Thyroid gland (tissue), 4 donors: ENCODE results near the gene FAM200C. TPM values are rescaled to one million over a fixed set of nuclear protein-coding genes. Genes with fewer than 3 reads are reported as not detected.

Experiments
- DNase-seq, 2 donors: peaks; one replicate each; pipeline ENCODE4 v3.0.0-alpha.2; 2019
- H3K27ac ChIP-seq, 3 donors: fragments of 200-600 bp; sonication (generic); 1 replicate in 2 of 3; 2 replicates in 1 of 3; pipeline ENCODE4 v1.5.1; 2016 to 2019; ENCODE audit warnings: mild to moderate bottlenecking in 1 of 3, moderate library complexity in 1 of 3
- H3K27me3 ChIP-seq: fragments of 200-600 bp; sonication (generic); one replicate; pipeline ENCODE4 v1.5.1; 2019
- H3K36me3 ChIP-seq, 2 donors: fragments of 200-600 bp; sonication (generic); one replicate each; pipeline ENCODE4 v1.5.1; 2016 to 2019
- H3K4me1 ChIP-seq, 2 donors: fragments of 200-600 bp; sonication (generic); one replicate each; pipeline ENCODE4 v1.5.1; 2017 to 2019
- H3K4me3 ChIP-seq, 3 donors: fragments of 200-600 bp; sonication (generic); replicated peaks in 1 of 3; 1 replicate in 2 of 3; 2 replicates in 1 of 3; pipeline ENCODE4 v1.5.1; 2016; ENCODE audit warnings: mild to moderate bottlenecking in 1 of 3
- H3K9me3 ChIP-seq: fragments of 200-600 bp; sonication (generic); one replicate; pipeline ENCODE4 v1.5.1; 2017
- CTCF ChIP-seq, 6 experiments: fragments of 200-600 bp in 3 of 6; fragments of 450-650 bp in 3 of 6; sonication (generic) in 3 of 6; IDR thresholded peaks; one replicate each; pipeline ENCODE4 v1.5.1; 2016 to 2019; ENCODE audit warnings: antibody characterized with exemption in 6 of 6, mild to moderate bottlenecking in 2 of 6, inconsistent platforms in 1 of 6, moderate library complexity in 1 of 6
- POLR2A ChIP-seq, 2 donors: fragments of 450-650 bp; IDR thresholded peaks; one replicate each; pipeline ENCODE4 v1.6.1; 2017; ENCODE audit warnings: antibody characterized with exemption in 2 of 2, mild to moderate bottlenecking in 2 of 2, moderate library complexity in 1 of 2
- WGBS, 2 donors: methylation state at CpG; one replicate each; pipeline ENCODE4 v1.1.5; 2017; 5-methylcytosine and 5-hydroxymethylcytosine counted together
- intact Hi-C: fragments of 100-400 bp; cut with DNase I; formaldehyde crosslinking; loops from one replicate; pipeline ENCODE4 v1.15.1; 2023
- total RNA-seq, 4 donors: library from RNA; depleted of rRNA; stranded (reverse); fragments of >200 nt; gene quantifications; one replicate each; pipeline ENCODE4 v1.2.3, GENCODE V29; 2016

Gene FAM200C
- total RNA-seq, 4 donors from 2014 or later = 5.8 to 9.0 (median 7.2) TPM

- no peaks in the 10 kb centered on the region for H3K36me3 ChIP-seq
- no peak overlapping the region for H3K4me3 ChIP-seq
- H3K27me3 ChIP-seq = no peaks in the 10 kb centered on the region
- TF ChIP-seq CTCF (IDR thresholded peaks at IDR 0.05) (no peak), POLR2A (IDR thresholded peaks at IDR 0.05) (peak in 1 of 2 donors; percentile 69)
- H3K4me1 ChIP-seq = peaks cover 19 to 52% of the 10 kb centered on the region in 2 donors
- intact Hi-C loops = loop anchor here (10.0 kb wide), 1 partner anchor 81 kb away; no protein-coding TSS in a partner anchor
- 25 to 54% methylated on average over 9 of the region's 9 CpGs for WGBS, 2 donors
- peak; percentile 98 for DNase-seq
- H3K27ac ChIP-seq = peak overlapping the region; percentile 58 to 85 (median 85)
- H3K9me3 ChIP-seq = no peaks in the 10 kb centered on the region
Measured at GRCh38 chr5:160434022-160434531, 34.2 kb upstream of the FAM200C start.

- Histone ChIP-seq H3K36me3 (no peaks in the 10 kb centered on the region), H3K4me3 (no peak overlapping the region), H3K27me3 (no peaks in the 10 kb centered on the region), H3K9me3 (no peaks in the 10 kb centered on the region), H3K27ac (peak overlapping the region; percentile 48 to 85 (median 85)), H3K4me1 (peaks cover 25 to 58% of the 10 kb centered on the region in 2 donors)
- TF ChIP-seq CTCF (IDR thresholded peaks at IDR 0.05) = no peak
- no peak for TF ChIP-seq POLR2A (IDR thresholded peaks at IDR 0.05)
- DNase-seq = peak; percentile 44 to 55
- intact Hi-C loops = loop anchor here (10.0 kb wide), 1 partner anchor 82 kb away; no protein-coding TSS in a partner anchor
- 47 to 67% methylated on average over 7 of the region's 7 CpGs for WGBS, 2 donors
Measured at GRCh38 chr5:160432787-160433186, 32.9 kb upstream of the FAM200C start.

- Histone ChIP-seq H3K4me1 (peaks cover 28 to 63% of the 10 kb centered on the region in 2 donors), H3K27ac (peak overlapping the region; percentile 48 to 85 (median 85)), H3K36me3 (no peaks in the 10 kb centered on the region), H3K9me3 (no peaks in the 10 kb centered on the region), H3K27me3 (no peaks in the 10 kb centered on the region), H3K4me3 (no peak overlapping the region)
- TF ChIP-seq POLR2A (IDR thresholded peaks at IDR 0.05) (no peak), CTCF (IDR thresholded peaks at IDR 0.05) (no peak)
- 83 to 93% methylated on average over 4 of the region's 4 CpGs for WGBS, 2 donors
- DNase-seq = no peak
- intact Hi-C loops = loop anchor here (10.0 kb wide), 1 partner anchor 83 kb away; no protein-coding TSS in a partner anchor
Measured at GRCh38 chr5:160432196-160432595, 32.3 kb upstream of the FAM200C start.

GRCh38 chr5:160427607-160428006, 27.8 kb upstream of the FAM200C start:
- WGBS, 2 donors = 33 to 46% methylated on average over 4 of the region's 4 CpGs
- no peaks in the 10 kb centered on the region for H3K36me3 ChIP-seq
- no peak overlapping the region for H3K4me3 ChIP-seq
- H3K27ac ChIP-seq = peak overlapping the region; percentile 28 to 78 (median 72)
- peaks cover 49 to 79% of the 10 kb centered on the region in 2 donors for H3K4me1 ChIP-seq
- no peaks in the 10 kb centered on the region for H3K9me3 ChIP-seq
- intact Hi-C loops = no loop called here
- peak; percentile 88 to 90 for DNase-seq
- TF ChIP-seq POLR2A (IDR thresholded peaks at IDR 0.05) (peak in 1 of 2 donors; percentile 52), CTCF (IDR thresholded peaks at IDR 0.05) (no peak)
- no peaks in the 10 kb centered on the region for H3K27me3 ChIP-seq

GRCh38 chr5:160423099-160423498, 23.2 kb upstream of the FAM200C start:
- intact Hi-C loops = no loop called here
- H3K36me3 ChIP-seq = no peaks in the 10 kb centered on the region
- peak overlapping the region in 1 of 3 donors; percentile 9 for H3K4me3 ChIP-seq
- no peak for TF ChIP-seq CTCF (IDR thresholded peaks at IDR 0.05)
- no peak for TF ChIP-seq POLR2A (IDR thresholded peaks at IDR 0.05)
- H3K27me3 ChIP-seq = no peaks in the 10 kb centered on the region
- no peaks in the 10 kb centered on the region for H3K9me3 ChIP-seq
- peak overlapping the region; percentile 51 to 87 (median 80) for H3K27ac ChIP-seq
- DNase-seq = no peak
- 46 to 51% methylated on average over 2 of the region's 2 CpGs for WGBS, 2 donors
- peaks cover 49 to 56% of the 10 kb centered on the region in 2 donors for H3K4me1 ChIP-seq
